ENCODE measurements around the gene SMYD3. TPM values are rescaled to one million over a fixed set of nuclear protein-coding genes. Genes with fewer than 3 reads are reported as not detected.

SMYD3 gene
- total RNA-seq, 1 experiment from 2014 or later = 17.4 TPM

DNA sequence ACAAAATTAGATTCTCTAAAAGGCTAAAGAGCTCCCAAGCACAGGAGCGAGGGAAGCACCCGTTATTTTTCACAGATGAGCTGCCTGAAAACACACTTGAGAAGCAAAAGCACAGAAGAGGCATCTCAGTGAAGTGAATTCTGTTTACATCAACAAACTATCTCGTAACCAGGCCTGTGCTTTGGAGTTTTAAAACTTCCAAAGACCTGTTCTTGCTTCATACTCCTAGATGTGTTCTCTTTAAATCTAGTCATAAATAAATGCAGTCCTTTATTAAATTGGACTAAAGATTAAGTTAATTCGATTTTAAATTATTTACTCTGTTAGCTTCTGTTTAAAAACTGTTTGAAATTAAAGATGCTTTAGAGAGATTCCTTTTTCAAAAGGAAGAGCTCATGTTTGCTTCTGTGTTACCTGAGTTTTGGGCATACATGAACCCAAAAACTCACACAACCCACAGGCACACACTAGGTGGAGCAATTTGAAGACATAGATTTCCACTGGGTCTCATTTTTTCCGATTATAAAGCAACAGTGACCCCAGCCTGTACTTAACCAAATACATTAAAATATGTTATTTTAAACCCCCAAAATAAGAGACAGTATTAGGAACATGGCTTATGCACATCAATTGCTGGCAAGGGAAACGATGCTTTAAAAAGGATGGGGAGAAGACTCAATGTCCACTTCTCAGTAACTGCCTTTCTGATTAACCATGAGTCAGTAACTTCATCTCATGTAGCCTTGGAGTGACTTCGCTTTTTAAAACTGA lies 648.2 kb downstream of the SMYD3 start:
- Histone ChIP-seq H3K4me1 (ENCODE audit: control insufficient read depth, insufficient read depth, low read length) (no peaks in the 10 kb centered on the region), H3K4me3 (ENCODE audit: low read depth in 2 of 2, low read length in 2 of 2) (no peak overlapping the region), H3K36me3 (ENCODE audit: control insufficient read depth, insufficient read depth, low read length) (no peaks in the 10 kb centered on the region), H3K27ac (ENCODE audit: low read length) (no peak overlapping the region), H3K9me3 (ENCODE audit: control insufficient read depth, insufficient read depth, low read depth, low read length) (no peaks in the 10 kb centered on the region), H3K27me3 (ENCODE audit: control insufficient read depth, insufficient read depth, low read length) (no peaks in the 10 kb centered on the region)
- in situ Hi-C loops (cut with HindIII; ENCODE audit: low pct_unique_long_range_greater_than_20kb, low sequenced_read_pairs) (no loop called here), intact Hi-C loops (cut with micrococcal nuclease; ENCODE audit: unreplicated experiment) (no loop called here)
- BruUV-seq (replicated peaks) = no TSS peak
- POLR2A ChIA-PET = no interaction called here
- ATAC-seq (no peak), DNase-seq (ENCODE audit: low read depth, low spot score) (peak; percentile 7)
- TF ChIP-seq, protein P1, sequence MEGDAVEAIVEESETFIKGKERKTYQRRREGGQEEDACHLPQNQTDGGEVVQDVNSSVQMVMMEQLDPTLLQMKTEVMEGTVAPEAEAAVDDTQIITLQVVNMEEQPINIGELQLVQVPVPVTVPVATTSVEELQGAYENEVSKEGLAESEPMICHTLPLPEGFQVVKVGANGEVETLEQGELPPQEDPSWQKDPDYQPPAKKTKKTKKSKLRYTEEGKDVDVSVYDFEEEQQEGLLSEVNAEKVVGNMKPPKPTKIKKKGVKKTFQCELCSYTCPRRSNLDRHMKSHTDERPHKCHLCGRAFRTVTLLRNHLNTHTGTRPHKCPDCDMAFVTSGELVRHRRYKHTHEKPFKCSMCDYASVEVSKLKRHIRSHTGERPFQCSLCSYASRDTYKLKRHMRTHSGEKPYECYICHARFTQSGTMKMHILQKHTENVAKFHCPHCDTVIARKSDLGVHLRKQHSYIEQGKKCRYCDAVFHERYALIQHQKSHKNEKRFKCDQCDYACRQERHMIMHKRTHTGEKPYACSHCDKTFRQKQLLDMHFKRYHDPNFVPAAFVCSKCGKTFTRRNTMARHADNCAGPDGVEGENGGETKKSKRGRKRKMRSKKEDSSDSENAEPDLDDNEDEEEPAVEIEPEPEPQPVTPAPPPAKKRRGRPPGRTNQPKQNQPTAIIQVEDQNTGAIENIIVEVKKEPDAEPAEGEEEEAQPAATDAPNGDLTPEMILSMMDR (IDR thresholded peaks at IDR 0.05) = peak; percentile 21; the same call in 1 of the 2 replicates
- TF ChIP-seq, protein P2, sequence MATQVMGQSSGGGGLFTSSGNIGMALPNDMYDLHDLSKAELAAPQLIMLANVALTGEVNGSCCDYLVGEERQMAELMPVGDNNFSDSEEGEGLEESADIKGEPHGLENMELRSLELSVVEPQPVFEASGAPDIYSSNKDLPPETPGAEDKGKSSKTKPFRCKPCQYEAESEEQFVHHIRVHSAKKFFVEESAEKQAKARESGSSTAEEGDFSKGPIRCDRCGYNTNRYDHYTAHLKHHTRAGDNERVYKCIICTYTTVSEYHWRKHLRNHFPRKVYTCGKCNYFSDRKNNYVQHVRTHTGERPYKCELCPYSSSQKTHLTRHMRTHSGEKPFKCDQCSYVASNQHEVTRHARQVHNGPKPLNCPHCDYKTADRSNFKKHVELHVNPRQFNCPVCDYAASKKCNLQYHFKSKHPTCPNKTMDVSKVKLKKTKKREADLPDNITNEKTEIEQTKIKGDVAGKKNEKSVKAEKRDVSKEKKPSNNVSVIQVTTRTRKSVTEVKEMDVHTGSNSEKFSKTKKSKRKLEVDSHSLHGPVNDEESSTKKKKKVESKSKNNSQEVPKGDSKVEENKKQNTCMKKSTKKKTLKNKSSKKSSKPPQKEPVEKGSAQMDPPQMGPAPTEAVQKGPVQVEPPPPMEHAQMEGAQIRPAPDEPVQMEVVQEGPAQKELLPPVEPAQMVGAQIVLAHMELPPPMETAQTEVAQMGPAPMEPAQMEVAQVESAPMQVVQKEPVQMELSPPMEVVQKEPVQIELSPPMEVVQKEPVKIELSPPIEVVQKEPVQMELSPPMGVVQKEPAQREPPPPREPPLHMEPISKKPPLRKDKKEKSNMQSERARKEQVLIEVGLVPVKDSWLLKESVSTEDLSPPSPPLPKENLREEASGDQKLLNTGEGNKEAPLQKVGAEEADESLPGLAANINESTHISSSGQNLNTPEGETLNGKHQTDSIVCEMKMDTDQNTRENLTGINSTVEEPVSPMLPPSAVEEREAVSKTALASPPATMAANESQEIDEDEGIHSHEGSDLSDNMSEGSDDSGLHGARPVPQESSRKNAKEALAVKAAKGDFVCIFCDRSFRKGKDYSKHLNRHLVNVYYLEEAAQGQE (IDR thresholded peaks at IDR 0.05; ENCODE audit: insufficient read depth in 1 of 2, low read depth in 2 of 2, low read length in 1 of 2) = no peak
- CTCF ChIA-PET = no interaction called here

DNA sequence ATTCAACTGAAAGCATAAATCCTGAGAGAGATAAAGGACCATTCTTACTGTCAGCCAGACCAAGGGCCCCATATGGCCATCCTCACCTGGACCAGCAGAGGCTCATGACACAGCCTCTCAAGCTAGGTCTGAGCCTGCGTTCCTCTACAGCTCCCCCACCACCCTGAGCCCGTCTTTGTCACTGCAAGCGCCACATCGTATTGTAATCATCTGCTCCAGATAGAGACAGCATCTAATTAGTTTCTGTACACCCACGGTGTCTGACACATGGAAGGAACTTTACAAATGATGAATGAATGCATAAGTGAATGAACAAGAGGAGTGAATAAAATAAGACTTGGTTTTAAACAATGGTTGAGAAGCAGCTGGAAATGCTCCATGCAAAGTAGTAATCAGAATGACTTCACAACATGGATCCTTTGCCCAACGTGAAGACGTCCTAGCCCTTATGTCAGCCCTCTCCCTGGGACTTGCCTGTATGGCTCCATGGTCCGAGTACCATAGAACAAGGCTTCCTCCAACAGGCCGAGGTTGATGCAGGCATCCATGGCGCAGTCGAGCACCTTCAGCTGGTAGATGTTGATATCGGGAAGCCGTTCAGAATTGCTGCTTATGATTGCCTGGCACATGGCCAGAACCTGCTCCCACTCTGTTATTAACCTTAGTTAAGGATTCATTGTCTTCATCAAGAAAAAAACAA lies 648.9 kb downstream of the SMYD3 start:
- H3K27ac ChIP-seq (ENCODE audit: low read length) = no peak overlapping the region
- ChIA-PET POLR2A (no interaction called here), CTCF (no interaction called here)
- H3K27me3 ChIP-seq (ENCODE audit: control insufficient read depth, insufficient read depth, low read length) = no peaks in the 10 kb centered on the region
- intact Hi-C loops (cut with micrococcal nuclease; ENCODE audit: unreplicated experiment) = no loop called here
- DNase-seq (ENCODE audit: low read depth, low spot score) (no peak), ATAC-seq (no peak)
- no peaks in the 10 kb centered on the region for H3K9me3 ChIP-seq (ENCODE audit: control insufficient read depth, insufficient read depth, low read depth, low read length)
- in situ Hi-C loops (cut with HindIII; ENCODE audit: low pct_unique_long_range_greater_than_20kb, low sequenced_read_pairs) = no loop called here
- no peak overlapping the region for H3K4me3 ChIP-seq (ENCODE audit: low read depth in 2 of 2, low read length in 2 of 2)
- no TSS peak for BruUV-seq (replicated peaks)
- H3K36me3 ChIP-seq (ENCODE audit: control insufficient read depth, insufficient read depth, low read length) = no peaks in the 10 kb centered on the region
- H3K4me1 ChIP-seq (ENCODE audit: control insufficient read depth, insufficient read depth, low read length) = no peaks in the 10 kb centered on the region
- TF ChIP-seq, protein P2 (IDR thresholded peaks at IDR 0.05; ENCODE audit: insufficient read depth in 1 of 2, low read depth in 2 of 2, low read length in 1 of 2) = no peak
- TF ChIP-seq, protein P1 (IDR thresholded peaks at IDR 0.05) = no peak
- no peak for TF ChIP-seq SIN3A (IDR thresholded peaks at IDR 0.05; ENCODE audit: borderline replicate concordance, insufficient read depth, low read depth, low read length)
- no peak for TF ChIP-seq TCF7L2 (IDR thresholded peaks at IDR 0.05; ENCODE audit: low read depth, low read length)
- no peak for TF ChIP-seq POLR2AphosphoS5 (IDR thresholded peaks at IDR 0.05; ENCODE audit: low read depth, low read length)

Data from Panc1 (cell line).